Transverse colon (tissue), 4 donors: ENCODE data around the gene YLPM1. TPM values are rescaled to one million over a fixed set of nuclear protein-coding genes. Genes with fewer than 3 reads are reported as not detected.

Experiments
- DNase-seq: peaks from one replicate; pipeline ENCODE4 v3.0.0-alpha.2; 2019
- H3K27ac ChIP-seq, 4 donors: fragments of 200-600 bp; sonication (generic); 2 replicates each; pipeline ENCODE4 v1.5.1; 2016 to 2018; ENCODE audit warnings: inconsistent platforms in 4 of 4
- H3K27me3 ChIP-seq: fragments of 200-600 bp; sonication (generic); 2 replicates; pipeline ENCODE4 v1.5.1; 2017; ENCODE audit warnings: inconsistent platforms
- H3K36me3 ChIP-seq, 4 donors: fragments of 200-600 bp; sonication (generic); 2 replicates each; pipeline ENCODE4 v1.5.1; 2017 to 2019; ENCODE audit warnings: inconsistent platforms in 4 of 4
- H3K4me1 ChIP-seq, 4 donors: fragments of 200-600 bp; sonication (generic); 2 replicates each; pipeline ENCODE4 v1.5.1; 2017 to 2020; ENCODE audit warnings: inconsistent platforms in 4 of 4
- H3K4me3 ChIP-seq, 4 donors: fragments of 200-600 bp; sonication (generic); 1 replicate in 1 of 4; 2 replicates in 3 of 4; pipeline versions ENCODE4 v1.5.1 to v1.6.1; 2017 to 2019; ENCODE audit warnings: inconsistent platforms in 4 of 4
- H3K9me3 ChIP-seq, 2 donors: fragments of 200-600 bp; sonication (generic); 2 replicates each; pipeline ENCODE4 v1.5.1; 2017 to 2019; ENCODE audit warnings: inconsistent platforms in 2 of 2
- EP300 ChIP-seq: sonication (generic); formaldehyde crosslinking; IDR thresholded peaks from one replicate; pipeline ENCODE4 v1.6.1; 2017; ENCODE audit warnings: antibody characterized with exemption, low read depth
- POLR2A ChIP-seq: fragments of 450-650 bp; IDR thresholded peaks from one replicate; pipeline ENCODE4 v1.6.1; 2016; ENCODE audit warnings: antibody characterized with exemption, mild to moderate bottlenecking, moderate library complexity
- POLR2AphosphoS5 ChIP-seq, 3 donors: sonication (generic); formaldehyde crosslinking; IDR thresholded peaks; one replicate each; pipeline ENCODE4 v1.6.1; 2016; ENCODE audit warnings: antibody characterized with exemption in 3 of 3
- WGBS, 2 donors: methylation state at CpG; one replicate each; pipeline ENCODE4 v1.1.5; 2018; ENCODE audit warnings: low coverage in 1 of 2; 5-methylcytosine and 5-hydroxymethylcytosine counted together
- in situ Hi-C, 4 donors: fragments of 200-750 bp; cut with MboI; loops; one replicate each; pipeline versions ENCODE4 v1.15.0 to v1.15.1; 2017; ENCODE audit warnings: low sequenced_read_pairs in 3 of 4, low pct_ligation_motif_present in 1 of 4, low pct_unique_long_range_greater_than_20kb in 1 of 4
- intact Hi-C: fragments of 100-400 bp; cut with DNase I; formaldehyde crosslinking; loops from one replicate; pipeline ENCODE4 v1.15.1; 2023; ENCODE audit warnings: low total_unique reads
- total RNA-seq, 4 donors: library from RNA; depleted of rRNA; stranded (reverse); fragments of >200 nt; gene quantifications; one replicate each; pipeline ENCODE4 v1.1.0, GENCODE V29; 2016
- TF ChIP-seq, protein P1 (sequence below), 5 experiments: fragments of 200-600 bp in 3 of 5; fragments of 450-650 bp in 2 of 5; sonication (generic) in 3 of 5; IDR thresholded peaks; 1 replicate in 2 of 5; 2 replicates in 3 of 5; pipeline ENCODE4 v1.5.1; 2016 to 2017; ENCODE audit warnings: antibody characterized with exemption in 5 of 5, inconsistent platforms in 3 of 5, mild to moderate bottlenecking in 2 of 5, moderate library complexity in 1 of 5

YLPM1 gene
- total RNA-seq, 4 donors from 2014 or later, result 26.1 to 62.4 (median 35.0) TPM

DNA sequence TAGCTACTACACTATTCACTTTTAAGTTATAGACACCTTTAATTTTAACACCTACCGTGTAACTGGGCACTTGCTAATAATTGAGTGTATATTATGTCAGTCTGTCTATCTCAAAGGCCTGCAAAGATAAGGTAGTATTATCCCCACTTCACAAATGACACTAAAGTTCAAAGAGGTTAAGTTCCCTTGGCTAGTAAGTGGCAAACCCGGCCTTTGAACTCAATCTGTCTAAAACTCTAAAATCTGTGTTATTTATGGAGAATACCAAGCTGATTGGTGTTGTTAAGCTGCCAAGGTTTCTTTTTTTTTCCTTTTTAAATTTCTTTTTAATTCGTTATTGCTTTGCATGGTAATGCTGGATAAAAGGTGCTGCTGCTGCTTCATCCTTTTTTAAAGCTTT, 37.7 kb downstream of the YLPM1 start:
- Histone ChIP-seq H3K36me3 (peaks cover 0 to 32% (median 14%) of the 10 kb centered on the region in 4 donors), H3K9me3 (no peaks in the 10 kb centered on the region), H3K4me3 (no peak overlapping the region), H3K27ac (no peak overlapping the region), H3K4me1 (no peaks in the 10 kb centered on the region), H3K27me3 (no peaks in the 10 kb centered on the region)
- TF ChIP-seq POLR2A (no peak), EP300 (no peak), POLR2AphosphoS5 (IDR thresholded peaks at IDR 0.05) (no peak)
- TF ChIP-seq, protein P1, sequence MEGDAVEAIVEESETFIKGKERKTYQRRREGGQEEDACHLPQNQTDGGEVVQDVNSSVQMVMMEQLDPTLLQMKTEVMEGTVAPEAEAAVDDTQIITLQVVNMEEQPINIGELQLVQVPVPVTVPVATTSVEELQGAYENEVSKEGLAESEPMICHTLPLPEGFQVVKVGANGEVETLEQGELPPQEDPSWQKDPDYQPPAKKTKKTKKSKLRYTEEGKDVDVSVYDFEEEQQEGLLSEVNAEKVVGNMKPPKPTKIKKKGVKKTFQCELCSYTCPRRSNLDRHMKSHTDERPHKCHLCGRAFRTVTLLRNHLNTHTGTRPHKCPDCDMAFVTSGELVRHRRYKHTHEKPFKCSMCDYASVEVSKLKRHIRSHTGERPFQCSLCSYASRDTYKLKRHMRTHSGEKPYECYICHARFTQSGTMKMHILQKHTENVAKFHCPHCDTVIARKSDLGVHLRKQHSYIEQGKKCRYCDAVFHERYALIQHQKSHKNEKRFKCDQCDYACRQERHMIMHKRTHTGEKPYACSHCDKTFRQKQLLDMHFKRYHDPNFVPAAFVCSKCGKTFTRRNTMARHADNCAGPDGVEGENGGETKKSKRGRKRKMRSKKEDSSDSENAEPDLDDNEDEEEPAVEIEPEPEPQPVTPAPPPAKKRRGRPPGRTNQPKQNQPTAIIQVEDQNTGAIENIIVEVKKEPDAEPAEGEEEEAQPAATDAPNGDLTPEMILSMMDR (IDR thresholded peaks at IDR 0.05), result no peak
- intact Hi-C loops, result no loop called here
- in situ Hi-C loops, result no loop called here
- 77 to 84% methylated on average over 3 of the region's 3 CpGs for WGBS, 2 donors
- no peak for DNase-seq

DNA sequence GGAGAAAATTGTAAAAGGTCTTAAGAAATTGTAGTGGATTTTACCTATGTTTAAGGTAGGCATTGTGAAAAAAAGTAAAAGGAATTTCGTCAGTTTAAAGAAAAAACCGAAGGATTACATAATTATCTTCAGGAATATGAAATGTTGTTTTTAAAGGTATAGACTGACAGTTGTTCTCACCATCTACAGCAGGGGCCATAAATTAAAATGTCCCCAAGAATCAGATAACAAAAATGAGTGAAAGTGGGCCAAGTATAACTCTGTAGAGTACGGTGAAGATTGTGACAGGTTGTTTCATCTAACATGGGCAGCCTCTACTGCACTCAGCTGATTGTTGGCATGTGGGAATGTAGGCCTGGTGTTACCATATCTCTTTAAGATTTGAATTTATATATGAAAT, 38.3 kb downstream of the YLPM1 start:
- intact Hi-C loops (no loop called here), in situ Hi-C loops (no loop called here)
- no peaks in the 10 kb centered on the region for H3K4me1 ChIP-seq
- no peak for DNase-seq
- WGBS, 2 donors, result 86 to 91% methylated on average over 3 of the region's 3 CpGs
- H3K4me3 ChIP-seq, result no peak overlapping the region
- no peak overlapping the region for H3K27ac ChIP-seq
- no peaks in the 10 kb centered on the region for H3K27me3 ChIP-seq
- no peaks in the 10 kb centered on the region for H3K9me3 ChIP-seq
- TF ChIP-seq, protein P1 (IDR thresholded peaks at IDR 0.05), result no peak
- TF ChIP-seq EP300 (no peak), POLR2AphosphoS5 (IDR thresholded peaks at IDR 0.05) (no peak), POLR2A (no peak)
- peaks cover 0 to 27% (median 13%) of the 10 kb centered on the region in 4 donors for H3K36me3 ChIP-seq

DNA sequence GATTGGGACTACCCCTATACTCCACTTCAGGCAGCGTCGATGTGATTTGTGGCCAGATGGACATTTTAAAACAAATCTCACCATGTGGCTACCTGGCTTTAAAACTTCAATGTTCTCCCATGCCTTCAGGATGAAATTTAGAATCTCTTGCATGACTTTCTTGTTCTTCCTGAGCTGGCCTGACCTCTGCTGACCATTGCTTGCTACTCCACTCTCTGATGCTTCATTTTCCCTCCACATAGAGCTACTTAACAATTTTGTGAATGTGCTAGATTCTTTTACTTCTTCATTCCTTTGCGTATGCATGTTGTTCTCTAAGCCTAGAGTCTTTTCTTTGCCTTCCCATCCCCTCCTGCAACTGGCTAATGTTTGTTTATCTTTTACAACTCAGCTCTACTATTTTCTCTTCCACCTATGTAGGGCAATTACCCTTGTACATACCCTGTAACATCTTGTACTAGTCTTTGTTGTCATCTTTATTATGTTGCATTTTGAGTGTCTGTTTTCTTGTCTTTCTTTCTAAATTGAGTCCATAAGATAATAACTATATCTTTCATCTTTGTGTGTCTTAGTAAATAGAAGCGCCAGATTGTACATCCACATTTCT, 41.2 kb downstream of the YLPM1 start:
- H3K27me3 ChIP-seq, result no peaks in the 10 kb centered on the region
- DNase-seq, result peak; percentile 20
- intact Hi-C loops (no loop called here), in situ Hi-C loops (no loop called here)
- peaks cover 0 to 38% (median 9%) of the 10 kb centered on the region in 4 donors for H3K36me3 ChIP-seq
- no peaks in the 10 kb centered on the region for H3K4me1 ChIP-seq
- no peaks in the 10 kb centered on the region for H3K9me3 ChIP-seq
- TF ChIP-seq, protein P1 (IDR thresholded peaks at IDR 0.05), result peak in 4 of 5 experiments; percentile 19 to 51 (median 36)
- TF ChIP-seq EP300 (no peak), POLR2A (no peak)
- H3K4me3 ChIP-seq, result no peak overlapping the region
- H3K27ac ChIP-seq, result no peak overlapping the region
- 88 to 90% methylated on average over 2 to 4 of the region's 4 CpGs for WGBS, 2 donors

DNA sequence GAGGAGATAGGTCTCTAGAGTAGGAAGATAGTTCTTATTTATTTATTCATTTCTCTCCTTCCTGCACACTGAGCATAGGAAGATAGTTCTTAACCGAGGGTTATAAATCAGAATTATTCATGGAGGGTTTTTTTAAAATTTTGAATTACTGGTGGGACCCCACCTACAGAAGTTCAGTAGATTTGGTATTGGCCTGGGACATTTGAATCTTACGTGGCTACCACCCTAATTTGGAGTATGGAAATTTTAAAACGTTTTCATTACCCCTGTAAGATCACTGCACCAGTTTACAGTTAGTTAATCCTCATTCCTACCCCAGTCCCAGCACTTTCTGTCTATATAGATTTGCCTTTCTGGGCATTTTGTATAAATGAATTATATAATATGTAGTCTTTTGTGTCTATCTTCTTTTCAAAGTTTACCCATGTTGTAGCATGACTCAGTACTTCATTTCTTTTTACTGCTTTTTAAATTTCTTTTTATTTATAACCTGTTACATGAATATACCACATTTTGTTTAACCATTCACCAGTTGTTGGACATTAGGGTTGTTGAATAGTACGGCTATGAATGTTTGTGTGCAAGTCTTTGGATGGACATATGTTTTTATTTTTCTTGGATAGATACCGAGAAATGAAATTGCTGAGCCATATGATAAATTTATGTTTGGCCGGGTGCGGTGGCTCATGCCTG, 44.9 kb downstream of the YLPM1 start:
- no peaks in the 10 kb centered on the region for H3K4me1 ChIP-seq
- intact Hi-C loops (no loop called here), in situ Hi-C loops (no loop called here)
- H3K27me3 ChIP-seq, result no peaks in the 10 kb centered on the region
- H3K4me3 ChIP-seq, result no peak overlapping the region
- H3K9me3 ChIP-seq, result no peaks in the 10 kb centered on the region
- DNase-seq, result no peak
- WGBS, 2 donors, result 89 to 95% methylated on average over 7 of the region's 7 CpGs
- TF ChIP-seq, protein P1 (IDR thresholded peaks at IDR 0.05), result no peak
- TF ChIP-seq POLR2AphosphoS5 (IDR thresholded peaks at IDR 0.05) (no peak), POLR2A (no peak), EP300 (no peak)
- H3K27ac ChIP-seq, result no peak overlapping the region
- H3K36me3 ChIP-seq, result peaks cover 0 to 65% (median 26%) of the 10 kb centered on the region in 4 donors
